COR-L47 (cell line): ENCODE results near the gene SPINK7.

Experiments used
- DNase-seq: peaks from one replicate; lab custom pipeline; 2025; lab: John Stamatoyannopoulos, UW

The SPINK7 gene

GRCh38 chr5:148343603-148344487 lies 31.6 kb downstream of the SPINK7 start:
- no peak for DNase-seq

GRCh38 chr5:148347706-148348105 lies 35.5 kb downstream of the SPINK7 start:
- no peak for DNase-seq

- DNase-seq, result no peak
Observed at GRCh38 chr5:148352696-148353095, 40.5 kb downstream of the SPINK7 start.

GRCh38 chr5:148353634-148354033 lies 41.4 kb downstream of the SPINK7 start:
- no peak for DNase-seq

- no peak for DNase-seq
Observed at GRCh38 chr5:148364343-148364742, 52.1 kb downstream of the SPINK7 start.
